Heart right ventricle (tissue), 16 donors: ENCODE measurements around the gene EHD2. TPM values are rescaled to one million over a fixed set of nuclear protein-coding genes. Genes with fewer than 3 reads are reported as not detected.
A peak's percentile ranks its signal among the peaks of the same experiment; 100 is the strongest.
"Not testable (repeated sequence)": the region's sequence is repeated elsewhere in the genome, so short reads cannot be mapped to it uniquely, and the experiment has no call there.

Experiments
- ATAC-seq, 8 donors: fragments of 200-7000 bp; cut with Tn5 transposase; one replicate each; pipeline ENCODE4 v1.9.1; 2020; ENCODE audit warnings: mild to moderate bottlenecking in 8 of 8, moderate library complexity in 8 of 8, moderate number of reproducible peaks in 1 of 8
- DNase-seq, 2 donors: peaks; one replicate each; pipeline ENCODE4 v3.0.0-alpha.2; 2020
- H3K27ac ChIP-seq, 10 donors: fragments of 200-600 bp; sonication (generic) in 2 of 10; one replicate each; pipeline versions ENCODE4 v1.5.0 to v1.8.0; 2020 to 2022; ENCODE audit warnings: mild to moderate bottlenecking in 3 of 10
- H3K27me3 ChIP-seq, 7 donors: fragments of 200-600 bp; one replicate each; pipeline ENCODE4 v1.8.0; 2021 to 2022; ENCODE audit warnings: mild to moderate bottlenecking in 2 of 7
- H3K36me3 ChIP-seq, 9 donors: fragments of 200-600 bp; sonication (generic) in 1 of 9; one replicate each; pipeline versions ENCODE4 v1.5.0 to v1.8.0; 2020 to 2022; ENCODE audit warnings: mild to moderate bottlenecking in 2 of 9
- H3K4me1 ChIP-seq, 9 donors: fragments of 200-600 bp; sonication (generic) in 1 of 9; one replicate each; pipeline versions ENCODE4 v1.5.0 to v1.8.0; 2020 to 2022; ENCODE audit warnings: mild to moderate bottlenecking in 4 of 9
- H3K4me3 ChIP-seq, 10 donors: fragments of 200-600 bp; sonication (generic) in 2 of 10; one replicate each; pipeline versions ENCODE4 v1.5.0 to v1.8.0; 2020 to 2022; ENCODE audit warnings: mild to moderate bottlenecking in 7 of 10, moderate library complexity in 2 of 10
- H3K9me3 ChIP-seq, 11 donors: fragments of 200-600 bp in 10 of 11; sonication (generic) in 2 of 11; one replicate each; pipeline versions ENCODE4 v1.5.0 to v1.8.0; 2013 to 2022; ENCODE audit warnings: mild to moderate bottlenecking in 2 of 11, control low read depth in 1 of 11, moderate library complexity in 1 of 11
- CTCF ChIP-seq, 9 donors: fragments of 200-600 bp; sonication (generic) in 2 of 9; IDR thresholded peaks; one replicate each; pipeline versions ENCODE4 v1.5.0 to v1.8.0; 2021 to 2022; ENCODE audit warnings: antibody characterized with exemption in 9 of 9, mild to moderate bottlenecking in 5 of 9, moderate library complexity in 1 of 9
- WGBS, 2 donors: extraction: QIAGEN DNeasy Blood & Tissue Kit; methylation state at CpG; one replicate each; pipeline ENCODE4 v1.1.7; 2013; ENCODE audit warnings: inconsistent platforms in 1 of 2; 5-methylcytosine and 5-hydroxymethylcytosine counted together
- intact Hi-C, 10 donors: fragments of 100-400 bp; cut with DNase I; formaldehyde crosslinking; loops; one replicate each; pipeline versions ENCODE4 v1.11.1 to v1.14.2; 2022
- polyA plus RNA-seq, 2 donors: library from polyadenylated mRNA; stranded (reverse); fragments of 200-250 nt; gene quantifications; one replicate each; pipeline ENCODE4 v1.2.3, GENCODE V29; 2013
- total RNA-seq, 10 donors: library from RNA; stranded (reverse); fragmentation: NEBNext Ultra II Directional in 3 of 10; extraction: Animal tissue kit (Norgen Biotek cat#: 25700) in 3 of 10; gene quantifications; one replicate each; pipeline versions ENCODE4 v1.2.1 to v1.2.4, GENCODE V29; 2021 to 2023
- donor health status: Arrhythmogenic right ventricular cardiomyopathy.
- donor health status: ischemic (EF 13 %, LVEDD 7.1; RV severe dilation, severe dysfunction).
- donor health status: healthy with polysubstance abuse.
- donor health status: DM: no; HTN: yes; CAD: no.
- donor health status: DM: no; HTN: no; CAD: no.
- donor health status: ischemic (EF 25% LVEDD 6.9; RV normal size, moderate dysfunction).
- donor health status: ischemic (EF 25% LVEDD 5.7; RV mildly dilated, moderate dysfunction).
- donor health status: healthy.
- donor health status: DM: yes; HTN: yes; CAD: no.
- donor health status: Ischemic cardiomyopathy.
- donor health status: ischemic (EF 35%, LVEDD 5.7; RV mildly dilated, moderate dysfunction).
- donor health status: nonischemic (EF 11% LVEDD 7.7; RV severe dilation, severe dysfunction).
- donor health status: DM: yes; HTN: yes; CAD: no.
- donor health status: PGD.
- donor health status: ischemic (EF 29% LVEDD 5.4; RV normal size, mild dysfunction).
- donor health status: nonischemic (EF 23%, LVEDD 6.1; RV moderate dilation, normal function).

EHD2 gene
- total and polyA plus RNA-seq, 12 donors = 27.5 to 78.2 (median 47.5) TPM

- Histone ChIP-seq H3K36me3 (no peaks in the 10 kb centered on the region), H3K27me3 (no peaks in the 10 kb centered on the region)
- 92 to 93% methylated on average over 3 of the region's 3 CpGs for WGBS, 2 donors
Observed at GRCh38 chr19:47769534-47769933, 56.3 kb downstream of the EHD2 start.

GRCh38 chr19:47771291-47771690 lies 58.1 kb downstream of the EHD2 start:
- H3K4me1 ChIP-seq, H3K9me3 ChIP-seq, H3K4me3 ChIP-seq, H3K27me3 ChIP-seq, ATAC-seq, DNase-seq, intact Hi-C loops, H3K36me3 ChIP-seq: not testable (repeated sequence)
- 88 to 89% methylated on average over 6 of the region's 6 CpGs for WGBS, 2 donors
- H3K27ac ChIP-seq = peak overlapping the region in 1 of 10 donors; percentile 35

More at GRCh38 chr19:47769534-47769933, 56.3 kb downstream of the EHD2 start:
- Histone ChIP-seq H3K27ac (no peak overlapping the region), H3K4me3 (no peak overlapping the region), H3K4me1 (peaks cover 0 to 17% (median 4%) of the 10 kb centered on the region in 9 donors), H3K9me3 (no peaks in the 10 kb centered on the region)
- intact Hi-C loops = loop anchor here in 3 of 10 donors (10.0 kb wide), 1 partner anchor 95 kb away; no protein-coding TSS in a partner anchor
- no peak for DNase-seq
- TF ChIP-seq CTCF (IDR thresholded peaks at IDR 0.05) = no peak
- ATAC-seq = no peak

- TF ChIP-seq CTCF (IDR thresholded peaks at IDR 0.05) = no peak
- ATAC-seq = no peak
- peak overlapping the region in 4 of 10 donors; percentile 33 to 100 (median 39) for H3K27ac ChIP-seq
- H3K9me3 ChIP-seq = no peaks in the 10 kb centered on the region
- DNase-seq = no peak
- H3K4me1 ChIP-seq = peaks cover 10 to 36% (median 30%) of the 10 kb centered on the region in 9 donors
- no peaks in the 10 kb centered on the region for H3K27me3 ChIP-seq
- H3K36me3 ChIP-seq = peaks cover 0 to 12% (median 0%) of the 10 kb centered on the region in 9 donors
- intact Hi-C loops = no loop called here
- WGBS, 2 donors = 62 to 85% methylated on average over 4 of the region's 4 CpGs
- no peak overlapping the region for H3K4me3 ChIP-seq
Observed at GRCh38 chr19:47776568-47776967, 63.3 kb downstream of the EHD2 start.

GRCh38 chr19:47777245-47778048 lies 64.2 kb downstream of the EHD2 start:
- Histone ChIP-seq H3K4me3 (peak overlapping the region; percentile 78 to 100 (median 91)), H3K36me3 (peaks cover 0 to 21% (median 6%) of the 10 kb centered on the region in 9 donors), H3K4me1 (peaks cover 10 to 45% (median 39%) of the 10 kb centered on the region in 9 donors), H3K27ac (peak overlapping the region; percentile 98 to 100 (median 99))
- DNase-seq, intact Hi-C loops, ATAC-seq, H3K9me3 ChIP-seq, H3K27me3 ChIP-seq: not testable (repeated sequence)
- 67 to 84% methylated on average over 23 of the region's 23 CpGs for WGBS, 2 donors

- Histone ChIP-seq H3K4me3 (peak within 1 kb of the TSS; percentile 78 to 100 (median 91)), H3K27me3 (no peaks in the 10 kb centered on the region), H3K4me1 (peaks cover 10 to 54% (median 42%) of the 10 kb centered on the region in 9 donors), H3K36me3 (peaks cover 0 to 29% (median 8%) of the 10 kb centered on the region in 9 donors), H3K27ac (peak within 1 kb of the TSS; percentile 98 to 100 (median 99)), H3K9me3 (no peaks in the 10 kb centered on the region)
- peak in 1 of 9 donors; percentile 7 for TF ChIP-seq CTCF (IDR thresholded peaks at IDR 0.05)
- peak; percentile 86 to 93 (median 88) for ATAC-seq
- intact Hi-C loops = no loop called here
- DNase-seq = peak; percentile 80 to 87
- WGBS, 2 donors = 1% methylated on average over 62 to 65 of the region's 65 CpGs
Observed at GRCh38 chr19:47778049-47778953, 65.1 kb downstream of the EHD2 start, which contains the start of gene SELENOW. Gene SELENOW, plus strand, starts transcription at chr19:47778703. Its CDS starts 83 bp downstream, at chr19:47778786.
